Activated naive CD8-positive, alpha-beta T cell treated with anti-CD3 and anti-CD28 coated beads for 36 hours (primary cell): ENCODE data around the gene ERC2. TPM values are rescaled to one million over a fixed set of nuclear protein-coding genes. Genes with fewer than 3 reads are reported as not detected.
"Not testable (repeated sequence)": the region's sequence is repeated elsewhere in the genome, so short reads cannot be mapped to it uniquely, and the experiment has no call there.

Experiments
- DNase-seq: peaks from one replicate; pipeline ENCODE4 v3.0.0; 2021
- H3K27ac Mint-ChIP-seq: one replicate; pipeline ENCODE4 v1.8.0; 2022; ENCODE audit warnings: mild to moderate bottlenecking, moderate library complexity, mixed read lengths
- H3K27me3 Mint-ChIP-seq: one replicate; pipeline ENCODE4 v1.8.0; 2022; ENCODE audit warnings: mild to moderate bottlenecking, mixed read lengths
- H3K36me3 Mint-ChIP-seq: one replicate; pipeline ENCODE4 v1.8.0; 2021; ENCODE audit warnings: mild to moderate bottlenecking, mixed read lengths
- H3K4me1 Mint-ChIP-seq: one replicate; pipeline ENCODE4 v1.8.0; 2021; ENCODE audit warnings: mixed read lengths
- H3K4me3 Mint-ChIP-seq: one replicate; pipeline ENCODE4 v1.8.0; 2022; ENCODE audit warnings: mild to moderate bottlenecking, moderate library complexity, mixed read lengths
- H3K9me3 Mint-ChIP-seq: one replicate; pipeline ENCODE4 v1.8.0; 2022; ENCODE audit warnings: mixed read lengths
- total RNA-seq, 2 experiments: library from RNA; stranded (reverse); gene quantifications; one replicate each; pipeline ENCODE4 v1.2.3, GENCODE V29; 2021

ERC2 gene
- total RNA-seq, 2 experiments from 2014 or later: not detected

DNA sequence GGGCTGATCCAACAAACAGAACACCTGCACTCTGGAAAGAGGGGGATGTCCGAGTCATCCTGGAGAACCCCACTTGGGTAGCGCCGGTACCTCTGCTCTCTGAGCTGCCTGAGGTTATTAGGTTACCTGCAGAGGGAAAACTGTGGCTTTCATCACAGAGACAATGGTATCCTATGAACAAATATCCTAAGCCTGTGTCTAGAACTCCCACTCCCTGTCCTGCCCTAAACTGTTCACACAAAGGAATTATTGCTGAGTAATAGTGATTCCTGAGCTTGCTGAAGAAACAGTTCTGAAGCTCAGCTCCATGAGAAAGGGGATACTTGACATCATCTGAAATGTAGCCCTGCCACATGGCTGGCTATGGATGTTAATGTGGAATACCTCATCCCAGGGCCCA lies 949.2 kb downstream of the ERC2 start:
- no peak overlapping the region for H3K27ac Mint-ChIP-seq
- H3K36me3 Mint-ChIP-seq: no peaks in the 10 kb centered on the region
- no peaks in the 10 kb centered on the region for H3K4me1 Mint-ChIP-seq
- H3K27me3 Mint-ChIP-seq: no peaks in the 10 kb centered on the region
- H3K9me3 Mint-ChIP-seq: no peaks in the 10 kb centered on the region
- no peak for DNase-seq
- H3K4me3 Mint-ChIP-seq: no peak overlapping the region

DNA sequence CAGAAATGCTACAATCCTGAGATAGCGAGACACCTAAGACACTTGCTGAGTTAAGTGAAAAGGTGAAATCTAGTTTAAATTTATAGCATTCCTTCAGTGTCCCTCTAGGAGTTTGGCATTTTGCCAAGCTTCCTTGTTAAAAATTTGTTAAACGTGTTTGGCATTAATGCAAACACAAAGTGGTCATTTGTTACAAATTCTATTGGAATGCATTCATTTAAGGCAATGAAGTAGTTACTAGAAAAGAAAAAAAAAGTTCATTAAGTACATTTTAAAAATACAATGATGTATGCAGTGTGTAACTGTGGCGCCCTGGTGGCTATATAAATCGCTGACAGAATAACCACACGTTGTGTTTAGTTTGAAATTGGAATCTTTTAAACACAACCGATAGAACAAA lies 949.8 kb downstream of the ERC2 start:
- Mint-ChIP-seq H3K27me3 (no peaks in the 10 kb centered on the region), H3K4me3 (no peak overlapping the region), H3K27ac (no peak overlapping the region), H3K4me1 (no peaks in the 10 kb centered on the region), H3K9me3 (no peaks in the 10 kb centered on the region), H3K36me3 (no peaks in the 10 kb centered on the region)
- no peak for DNase-seq

DNA sequence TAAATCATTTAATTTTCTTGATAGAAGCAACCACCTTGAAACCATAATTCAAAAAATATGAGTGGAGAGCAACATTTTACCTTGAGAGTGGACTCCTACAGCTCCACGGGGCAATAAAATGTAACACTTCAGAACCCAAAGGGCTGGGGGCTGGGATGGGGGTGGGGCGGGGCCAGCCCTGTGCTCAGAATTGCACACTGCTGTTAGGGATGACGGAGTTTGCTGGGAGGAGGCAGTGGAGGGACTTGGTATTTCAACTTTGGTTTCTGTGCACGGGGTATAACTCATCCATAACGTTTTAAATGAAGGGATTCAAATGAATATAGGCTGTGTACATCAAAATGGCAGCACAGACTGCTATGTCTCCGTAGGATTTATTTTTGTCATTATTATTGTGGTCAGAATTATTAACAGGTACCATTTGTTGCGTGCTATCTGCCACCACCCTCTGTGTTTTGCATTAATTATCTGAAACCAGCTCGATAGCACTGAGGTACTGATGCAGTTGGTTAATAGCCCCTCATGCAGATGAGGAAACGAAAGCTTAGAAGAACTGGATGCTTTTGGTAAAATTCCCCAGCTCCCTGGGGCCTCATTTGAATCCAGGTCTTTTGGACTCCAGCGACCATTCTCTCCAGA lies 951.8 kb downstream of the ERC2 start:
- Mint-ChIP-seq H3K36me3 (no peaks in the 10 kb centered on the region), H3K4me1 (no peaks in the 10 kb centered on the region), H3K27ac (no peak overlapping the region), H3K27me3 (no peaks in the 10 kb centered on the region), H3K9me3 (no peaks in the 10 kb centered on the region), H3K4me3 (no peak overlapping the region)
- DNase-seq: no peak

DNA sequence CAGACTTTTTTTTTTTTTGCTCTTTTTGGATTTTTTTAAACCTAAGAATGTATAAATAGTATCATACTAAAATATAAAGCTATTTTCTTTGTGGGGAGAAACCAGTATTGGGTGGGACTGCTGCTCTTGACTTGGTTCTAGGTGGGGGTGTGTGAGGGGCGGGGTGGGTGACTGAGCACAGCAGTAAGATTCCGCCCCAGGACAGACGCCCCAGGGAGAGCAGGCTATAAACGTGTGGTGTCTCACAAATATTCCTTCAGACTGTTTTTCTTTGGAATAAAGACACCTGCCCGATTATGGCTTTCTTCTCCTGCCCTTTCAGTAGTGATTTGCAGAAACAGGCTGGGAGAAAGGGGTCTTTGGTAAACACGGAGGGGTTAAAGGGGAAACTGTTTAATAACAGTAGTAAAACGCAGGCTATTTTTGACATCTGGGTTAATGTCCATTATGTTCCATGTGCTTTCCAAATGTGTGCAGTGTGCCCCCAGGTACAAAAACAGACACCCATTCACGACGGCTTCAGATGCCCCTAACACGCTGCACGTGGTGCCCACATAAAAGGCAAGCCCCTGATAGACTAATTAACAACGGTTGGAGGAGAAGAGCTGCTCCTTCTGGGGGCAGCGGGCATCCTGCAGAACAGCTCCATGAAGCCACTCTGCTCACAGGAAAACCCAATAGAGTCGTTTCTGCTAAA lies 952.6 kb downstream of the ERC2 start:
- no peaks in the 10 kb centered on the region for H3K9me3 Mint-ChIP-seq
- no peaks in the 10 kb centered on the region for H3K36me3 Mint-ChIP-seq
- H3K4me1 Mint-ChIP-seq: no peaks in the 10 kb centered on the region
- DNase-seq: no peak
- no peak overlapping the region for H3K27ac Mint-ChIP-seq
- H3K4me3 Mint-ChIP-seq: no peak overlapping the region
- no peaks in the 10 kb centered on the region for H3K27me3 Mint-ChIP-seq

DNA sequence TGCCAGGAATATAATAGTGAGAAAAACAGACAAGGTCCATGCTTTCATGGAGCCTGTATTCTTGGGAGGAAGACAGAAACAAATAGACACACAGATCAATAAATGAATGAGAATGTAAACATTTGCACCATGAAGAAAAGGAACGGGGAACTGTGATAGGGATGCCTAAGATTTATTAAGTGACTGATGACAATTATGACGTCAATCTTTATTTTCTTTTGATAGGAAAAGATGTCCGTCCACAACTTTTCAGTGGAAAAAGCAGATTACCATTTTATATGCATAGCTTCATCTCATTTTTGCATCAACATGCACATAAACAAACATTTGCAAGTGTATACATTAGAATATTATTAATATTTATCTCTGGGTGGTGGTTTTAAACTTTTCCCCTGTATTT lies 953.3 kb downstream of the ERC2 start:
- Mint-ChIP-seq H3K4me1 (no peaks in the 10 kb centered on the region), H3K27me3 (peaks cover 4% of the 10 kb centered on the region), H3K4me3 (no peak overlapping the region), H3K36me3 (no peaks in the 10 kb centered on the region), H3K9me3 (no peaks in the 10 kb centered on the region), H3K27ac (no peak overlapping the region)
- no peak for DNase-seq

DNA sequence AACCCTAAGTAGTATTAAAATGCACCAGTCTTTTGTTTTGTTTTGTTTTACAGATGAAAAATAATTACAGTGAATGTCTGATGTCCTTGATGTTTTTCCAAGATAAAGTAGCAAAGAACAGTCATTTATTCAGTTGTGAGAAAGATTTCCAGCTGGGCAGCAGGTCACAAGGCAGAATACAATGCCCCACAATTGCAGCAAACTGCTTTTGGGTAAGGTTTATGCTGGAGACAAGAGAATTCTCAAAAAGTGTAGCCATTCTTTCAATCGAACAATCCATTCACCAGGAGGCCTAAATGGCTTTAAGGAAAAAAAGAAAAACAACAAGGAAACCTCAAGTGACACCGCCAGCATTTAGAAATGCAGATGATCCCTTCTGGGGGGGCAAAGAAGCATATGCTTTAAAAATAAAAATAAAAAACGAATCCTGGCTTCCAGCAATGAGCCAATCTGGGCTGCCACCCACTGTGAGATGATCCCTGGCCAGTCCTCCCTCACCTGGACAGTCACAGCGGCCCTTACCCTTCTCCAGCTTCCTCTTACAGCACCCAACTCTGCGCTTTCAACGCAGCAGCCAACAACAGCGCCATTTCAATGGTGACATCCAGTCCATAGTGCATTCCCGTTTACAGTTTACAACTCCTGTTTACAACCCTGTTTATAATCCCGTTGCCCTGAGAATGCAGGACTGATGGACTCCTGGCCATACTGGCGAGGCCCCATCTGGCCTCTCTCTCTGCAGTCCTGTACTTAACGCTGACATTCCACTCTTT lies 955.5 kb downstream of the ERC2 start:
- DNase-seq: no peak
- Mint-ChIP-seq H3K9me3 (no peaks in the 10 kb centered on the region), H3K27me3 (peaks cover 4% of the 10 kb centered on the region), H3K36me3 (no peaks in the 10 kb centered on the region), H3K4me1 (no peaks in the 10 kb centered on the region), H3K4me3 (no peak overlapping the region), H3K27ac (no peak overlapping the region)

DNA sequence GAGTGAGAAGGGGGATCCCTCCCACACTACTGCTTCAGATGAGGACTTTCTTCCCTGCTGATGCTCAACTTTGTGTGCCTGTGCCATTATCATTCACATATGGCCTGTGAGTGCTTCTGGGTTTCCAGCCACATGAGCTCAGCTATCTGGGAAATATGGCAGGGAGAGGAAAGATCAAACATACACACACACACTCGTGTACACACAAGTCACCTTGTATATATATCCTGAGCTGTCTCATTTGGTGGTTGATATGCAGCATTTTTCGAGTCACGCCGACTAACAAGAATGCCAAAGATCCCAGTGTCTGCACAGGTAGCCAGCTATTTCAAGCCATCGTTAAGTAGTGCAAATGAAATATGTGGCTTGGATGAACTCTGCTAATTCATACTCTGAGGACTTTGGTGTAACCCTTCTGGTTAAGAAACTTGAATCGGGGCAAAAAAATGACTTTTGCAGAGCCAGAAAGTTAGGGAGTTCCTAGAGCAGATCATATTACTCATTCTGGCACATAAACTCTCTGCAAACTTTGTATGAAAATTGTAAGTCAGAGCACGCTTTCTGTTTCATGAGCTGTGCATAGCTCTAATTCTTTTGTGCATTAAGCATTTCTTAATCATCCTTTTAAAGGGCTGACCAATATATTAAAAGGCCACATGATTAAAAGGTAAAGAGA lies 956.2 kb downstream of the ERC2 start:
- peaks cover 4% of the 10 kb centered on the region for H3K27me3 Mint-ChIP-seq
- DNase-seq: no peak
- no peaks in the 10 kb centered on the region for H3K36me3 Mint-ChIP-seq
- H3K4me1 Mint-ChIP-seq: no peaks in the 10 kb centered on the region
- no peaks in the 10 kb centered on the region for H3K9me3 Mint-ChIP-seq
- H3K27ac Mint-ChIP-seq: no peak overlapping the region
- no peak overlapping the region for H3K4me3 Mint-ChIP-seq

DNA sequence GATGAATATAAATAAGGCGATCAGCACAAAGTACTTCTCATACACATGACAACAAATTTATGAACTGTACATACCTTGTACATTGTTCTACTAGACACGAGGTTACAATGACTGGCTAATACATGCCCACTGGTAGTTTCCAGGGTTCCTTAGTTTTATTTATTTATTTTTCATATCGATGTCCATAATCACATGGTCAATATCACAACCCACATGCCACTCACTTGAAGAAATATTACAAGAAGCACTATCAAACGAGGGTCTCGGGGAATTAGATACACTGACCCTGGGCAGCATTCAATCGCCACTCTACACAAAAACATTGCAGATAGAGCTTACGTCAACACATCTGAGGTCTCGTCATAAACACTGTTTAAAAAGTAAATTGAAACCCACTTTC lies 959.9 kb downstream of the ERC2 start:
- H3K36me3 Mint-ChIP-seq: no peaks in the 10 kb centered on the region
- no peaks in the 10 kb centered on the region for H3K4me1 Mint-ChIP-seq
- no peak for DNase-seq
- H3K27ac Mint-ChIP-seq: no peak overlapping the region
- H3K4me3 Mint-ChIP-seq: no peak overlapping the region
- no peaks in the 10 kb centered on the region for H3K9me3 Mint-ChIP-seq
- H3K27me3 Mint-ChIP-seq: peaks cover 4% of the 10 kb centered on the region

DNA sequence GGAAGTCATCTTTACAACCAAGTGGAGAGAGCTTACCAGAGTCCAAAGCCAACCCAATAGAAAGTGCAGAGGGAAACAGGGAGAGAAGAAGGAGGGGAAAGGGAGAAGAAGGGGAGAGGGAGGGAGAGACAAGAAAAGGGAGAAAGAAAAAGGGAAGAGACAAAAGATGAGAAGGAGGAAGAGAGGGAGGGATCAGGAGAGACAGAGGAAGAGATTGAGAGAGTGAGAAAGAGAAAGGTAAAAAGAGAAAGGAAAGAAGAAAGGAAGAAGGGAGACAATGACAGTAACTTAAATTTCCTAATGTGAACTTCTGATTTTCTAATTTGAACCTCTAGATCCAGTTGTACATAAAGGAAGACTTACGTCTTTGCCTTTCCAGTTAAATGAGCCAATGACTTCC lies 960.5 kb downstream of the ERC2 start:
- no peak overlapping the region for H3K4me3 Mint-ChIP-seq
- no peaks in the 10 kb centered on the region for H3K4me1 Mint-ChIP-seq
- H3K27ac Mint-ChIP-seq: no peak overlapping the region
- H3K9me3 Mint-ChIP-seq: no peaks in the 10 kb centered on the region
- no peak for DNase-seq
- peaks cover 4% of the 10 kb centered on the region for H3K27me3 Mint-ChIP-seq
- H3K36me3 Mint-ChIP-seq: no peaks in the 10 kb centered on the region

DNA sequence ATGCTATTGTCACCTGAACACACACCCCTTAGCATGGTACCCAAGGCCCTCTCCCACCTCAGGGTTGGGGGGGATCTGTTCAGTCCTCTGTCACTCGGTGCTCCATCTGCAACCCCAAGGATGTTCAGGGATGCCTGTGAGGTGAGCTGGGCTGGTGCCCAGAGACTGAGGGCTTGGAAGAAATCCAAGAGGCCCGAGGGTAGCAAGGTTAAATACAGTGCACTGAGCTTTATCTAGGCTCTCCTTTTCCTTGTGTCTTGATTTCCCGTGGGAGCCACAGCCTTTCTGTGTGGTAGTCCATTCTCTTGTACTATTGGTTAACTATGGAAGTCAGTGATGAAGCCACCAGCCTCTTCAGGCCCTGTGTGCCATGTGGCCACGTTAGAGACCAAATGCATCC lies 962.5 kb downstream of the ERC2 start:
- Mint-ChIP-seq H3K27ac (no peak overlapping the region), H3K27me3 (peaks cover 4% of the 10 kb centered on the region), H3K4me3 (no peak overlapping the region), H3K9me3 (no peaks in the 10 kb centered on the region), H3K36me3 (no peaks in the 10 kb centered on the region), H3K4me1 (no peaks in the 10 kb centered on the region)
- no peak for DNase-seq

DNA sequence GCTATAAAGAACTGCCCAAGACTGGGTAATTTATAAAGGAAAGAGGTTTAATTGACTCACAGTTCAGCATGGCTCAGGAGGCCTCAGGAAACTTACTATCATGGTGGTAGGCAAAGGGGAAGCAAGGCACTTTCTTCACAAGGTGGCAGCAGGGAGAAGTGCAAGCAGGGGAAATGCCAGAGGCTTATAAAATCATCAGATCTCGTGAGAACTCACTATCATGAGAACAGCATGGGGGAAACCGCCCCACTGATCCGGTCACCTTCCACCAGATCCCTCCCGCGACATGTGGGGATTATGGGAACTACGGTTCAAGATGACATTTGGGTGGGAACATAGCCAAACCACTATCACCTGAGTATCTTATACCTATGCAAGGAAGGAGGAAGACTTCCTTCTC lies 963.2 kb downstream of the ERC2 start:
- not testable (repeated sequence) for H3K27ac Mint-ChIP-seq, H3K36me3 Mint-ChIP-seq, H3K9me3 Mint-ChIP-seq, H3K4me3 Mint-ChIP-seq, DNase-seq, H3K27me3 Mint-ChIP-seq, H3K4me1 Mint-ChIP-seq

DNA sequence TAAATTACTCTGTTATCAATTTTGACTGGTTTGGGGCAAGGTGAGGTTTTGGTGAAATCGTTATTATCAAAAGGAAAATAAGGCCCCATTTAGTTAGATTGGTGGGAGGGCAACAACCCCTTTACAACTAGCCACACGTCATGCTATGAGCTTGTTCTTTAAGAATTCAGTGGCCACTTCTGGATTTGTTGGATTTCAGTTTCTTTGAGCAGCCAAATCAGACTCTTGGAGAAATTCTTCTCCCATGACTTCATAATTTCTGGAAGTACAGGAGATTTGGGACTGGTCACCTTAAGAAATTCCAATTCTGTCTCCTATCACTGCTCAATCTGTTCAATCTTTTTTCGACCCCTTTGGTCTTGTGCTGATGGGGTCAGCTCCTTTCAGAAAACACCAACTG lies 966.4 kb downstream of the ERC2 start:
- Mint-ChIP-seq H3K36me3 (no peaks in the 10 kb centered on the region), H3K4me1 (no peaks in the 10 kb centered on the region)

DNA sequence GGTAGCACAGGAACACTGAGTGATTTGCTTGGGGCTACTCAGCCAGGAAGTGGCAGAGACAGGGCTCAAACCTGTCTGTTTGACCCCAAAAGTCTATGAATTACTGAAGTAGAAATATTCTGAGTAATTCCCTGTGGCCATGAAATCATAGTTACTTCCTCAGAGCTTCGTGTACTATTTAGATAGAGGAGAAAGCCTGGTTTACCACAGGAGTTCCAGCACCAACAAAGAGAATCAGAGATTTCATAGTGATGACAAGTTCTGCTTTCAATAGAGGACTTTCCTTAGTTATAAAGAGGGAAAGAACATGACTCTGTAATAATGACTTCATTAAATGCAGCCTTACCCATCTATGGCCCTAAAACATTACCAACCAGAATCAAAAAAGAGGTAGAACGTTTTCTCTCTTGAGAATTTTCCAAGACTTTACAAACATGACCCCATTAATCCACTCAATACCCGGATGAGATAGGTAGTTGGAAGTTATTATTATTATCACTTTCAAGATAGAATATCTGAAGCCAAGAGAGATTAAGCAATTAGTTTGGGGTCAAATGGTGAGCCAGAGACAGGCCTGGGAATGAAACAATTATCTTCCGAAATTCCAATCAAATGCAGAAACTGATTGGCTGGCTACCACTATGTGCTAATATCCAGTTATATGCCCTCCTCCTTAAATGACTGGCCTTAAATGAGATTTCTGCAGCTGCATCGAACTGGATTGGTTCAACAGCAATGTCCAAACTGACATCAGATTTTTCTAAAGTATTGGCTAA lies 967.5 kb downstream of the ERC2 start:
- no peaks in the 10 kb centered on the region for H3K36me3 Mint-ChIP-seq
- no peak overlapping the region for H3K27ac Mint-ChIP-seq
- no peaks in the 10 kb centered on the region for H3K9me3 Mint-ChIP-seq
- no peaks in the 10 kb centered on the region for H3K4me1 Mint-ChIP-seq
- no peak for DNase-seq
- no peak overlapping the region for H3K4me3 Mint-ChIP-seq
- peaks cover 3% of the 10 kb centered on the region for H3K27me3 Mint-ChIP-seq

More for the DNA sequence above, 966.4 kb downstream of the ERC2 start:
- H3K27ac Mint-ChIP-seq: no peak overlapping the region
- no peaks in the 10 kb centered on the region for H3K27me3 Mint-ChIP-seq
- H3K9me3 Mint-ChIP-seq: no peaks in the 10 kb centered on the region
- no peak overlapping the region for H3K4me3 Mint-ChIP-seq
- DNase-seq: no peak

DNA sequence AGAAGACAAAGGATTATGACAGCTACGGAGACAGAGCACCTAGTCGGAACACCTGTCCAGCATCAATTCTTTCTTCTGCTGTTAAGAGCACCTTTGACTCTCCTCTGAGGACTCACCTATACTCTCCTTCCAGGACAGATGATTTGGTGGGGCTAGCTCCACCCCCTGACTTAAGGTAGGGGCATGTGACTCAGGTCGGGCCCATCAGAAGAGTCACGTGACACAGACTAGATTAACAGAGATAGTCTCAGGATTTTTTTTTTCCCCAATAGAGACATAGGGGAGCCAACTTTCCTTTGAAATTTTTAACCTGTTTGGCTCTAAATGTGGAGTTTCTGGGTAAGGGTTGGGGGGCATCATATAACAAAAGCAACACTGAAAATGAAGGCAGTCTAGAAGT lies 969.7 kb downstream of the ERC2 start:
- Mint-ChIP-seq H3K9me3 (no peaks in the 10 kb centered on the region), H3K27me3 (peaks cover 3% of the 10 kb centered on the region), H3K36me3 (no peaks in the 10 kb centered on the region), H3K27ac (no peak overlapping the region), H3K4me1 (no peaks in the 10 kb centered on the region), H3K4me3 (no peak overlapping the region)
- no peak for DNase-seq

DNA sequence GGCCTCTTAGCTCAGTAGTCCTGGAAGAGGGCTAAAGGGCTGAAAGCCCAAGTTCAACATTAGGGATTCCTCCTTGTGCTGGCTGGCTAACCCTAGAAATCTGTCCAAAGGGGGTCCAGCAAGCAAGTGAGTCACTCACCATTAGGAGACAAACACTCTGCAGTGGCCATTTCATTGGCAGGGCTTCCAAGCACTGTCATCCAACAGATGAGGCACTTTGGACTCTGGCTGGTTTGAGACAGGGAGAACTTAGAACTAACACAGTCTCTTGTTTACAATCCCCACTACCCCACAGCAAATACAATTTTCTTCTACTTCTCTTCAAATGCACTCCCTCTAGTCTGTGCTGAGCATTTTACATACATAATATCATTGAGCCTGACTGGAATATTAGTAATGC lies 971.0 kb downstream of the ERC2 start:
- Mint-ChIP-seq H3K36me3 (no peaks in the 10 kb centered on the region), H3K9me3 (no peaks in the 10 kb centered on the region), H3K27me3 (peaks cover 7% of the 10 kb centered on the region), H3K4me1 (no peaks in the 10 kb centered on the region), H3K4me3 (no peak overlapping the region), H3K27ac (no peak overlapping the region)
- no peak for DNase-seq
